SK-N-SH (cell line): ENCODE data around the gene BZW2. TPM values are rescaled to one million over a fixed set of nuclear protein-coding genes. Genes with fewer than 3 reads are reported as not detected.

ENCODE experiments used
- CTCF ChIA-PET: fragments of 300-600, 350-600 bp; formaldehyde crosslinking; extraction: SDS; loops from one replicate; lab custom pipeline; 2021; lab: Yijun Ruan, JAX
- POLR2A ChIA-PET: fragments of 350-600 bp; sonication (Branson Sonifier 250); formaldehyde crosslinking; extraction: SDS; loops from one replicate; lab custom pipeline; 2020; ENCODE audit warnings: antibody characterized with exemption, inconsistent platforms; lab: Yijun Ruan, JAX
- DNase-seq: peaks from one replicate; pipeline ENCODE4 v3.0.0; 2012
- H2AFZ ChIP-seq: fragments of 200-600 bp; sonication (generic); 2 replicates; pipeline ENCODE4 v1.8.1; 2016; ENCODE audit warnings: antibody characterized with exemption, mild to moderate bottlenecking, low read depth
- H3F3A ChIP-seq: fragments of 200-600 bp; sonication (generic); replicated peaks from 2 replicates; pipeline ENCODE3; 2016; ENCODE audit warnings: antibody characterized with exemption, mild to moderate bottlenecking; ENCODE audit not compliant: insufficient read depth
- H3K27ac ChIP-seq, 2 experiments: fragments of 200-500 bp in 1 of 2; fragments of 200-600 bp in 1 of 2; sonication (Bioruptor generic) in 1 of 2; sonication (generic), shearing (Covaris generic) in 1 of 2; 2 replicates each; pipeline versions ENCODE4 v1.5.1 to v1.6.1; 2014 to 2016; ENCODE audit warnings: low read depth in 2 of 2, inconsistent platforms in 1 of 2, low read length in 1 of 2, mild to moderate bottlenecking in 1 of 2, mixed read lengths in 1 of 2
- H3K27me3 ChIP-seq: fragments of 200-600 bp; sonication (generic), shearing (Covaris generic); 2 replicates; pipeline ENCODE4 v1.6.1; 2016; ENCODE audit warnings: mixed run types; ENCODE audit not compliant: insufficient read depth
- H3K36me3 ChIP-seq, 2 experiments: fragments of 200-500 bp in 1 of 2; fragments of 200-600 bp in 1 of 2; sonication (Bioruptor generic) in 1 of 2; sonication (generic) in 1 of 2; replicated peaks in 1 of 2; 2 replicates each; pipeline versions ENCODE3 to v1.5.1; 2014 to 2016; ENCODE audit warnings: low read length in 1 of 2, mild to moderate bottlenecking in 1 of 2; ENCODE audit not compliant: insufficient read depth in 2 of 2, control insufficient read depth in 1 of 2
- H3K4me1 ChIP-seq, 2 experiments: fragments of 200-500 bp in 1 of 2; fragments of 200-600 bp in 1 of 2; sonication (Bioruptor generic) in 1 of 2; sonication (generic), shearing (Covaris generic) in 1 of 2; 2 replicates each; pipeline versions ENCODE4 v1.5.1 to v1.6.1; 2014 to 2016; ENCODE audit warnings: low read depth in 1 of 2, low read length in 1 of 2, mixed run types in 1 of 2; ENCODE audit not compliant: insufficient read depth in 2 of 2, control insufficient read depth in 1 of 2
- H3K4me2 ChIP-seq: fragments of 200-600 bp; sonication (generic), shearing (Covaris generic); 2 replicates; pipeline ENCODE4 v1.6.1; 2017; ENCODE audit warnings: mixed run types
- H3K4me3 ChIP-seq, 2 experiments: fragments of 200-500 bp in 1 of 2; fragments of 200-600 bp in 1 of 2; sonication (Bioruptor generic) in 1 of 2; sonication (generic), shearing (Covaris generic) in 1 of 2; 2 replicates each; pipeline versions ENCODE4 v1.5.1 to v1.8.1; 2014 to 2016; ENCODE audit warnings: low read depth in 2 of 2, inconsistent platforms in 1 of 2, low read length in 1 of 2, mild to moderate bottlenecking in 1 of 2, mixed read lengths in 1 of 2, moderate library complexity in 1 of 2
- H3K79me2 ChIP-seq: fragments of 200-600 bp; sonication (generic); 2 replicates; pipeline ENCODE4 v1.8.1; 2017; ENCODE audit warnings: mild to moderate bottlenecking; ENCODE audit not compliant: insufficient read depth
- H3K9ac ChIP-seq: fragments of 200-600 bp; sonication (generic); 2 replicates; pipeline ENCODE4 v1.6.1; 2017; ENCODE audit warnings: mixed run types
- H3K9me2 ChIP-seq: fragments of 200-600 bp; sonication (generic); 2 replicates; pipeline ENCODE4 v1.6.1; 2017; ENCODE audit warnings: mixed run types
- H3K9me3 ChIP-seq: fragments of 200-600 bp; sonication (generic); 2 replicates; pipeline ENCODE4 v1.6.1; 2017; ENCODE audit warnings: mixed run types, mild to moderate bottlenecking, moderate library complexity
- H4K20me1 ChIP-seq: fragments of 200-600 bp; sonication (generic); 2 replicates; pipeline ENCODE4 v1.6.1; 2017; ENCODE audit warnings: mild to moderate bottlenecking, mixed run types; ENCODE audit not compliant: insufficient read depth
- ELF1 ChIP-seq: IDR thresholded peaks from 2 replicates; pipeline ENCODE4 v1.4.0; 2012
- EP300 ChIP-seq, 2 experiments: IDR thresholded peaks; 2 replicates each; pipeline versions ENCODE4 v1.4.0 to v1.6.1; 2012; ENCODE audit warnings: borderline replicate concordance in 1 of 2, low read depth in 1 of 2, low read length in 1 of 2
- FOSL2 ChIP-seq: IDR thresholded peaks from 2 replicates; pipeline ENCODE4 v1.4.0; 2012; ENCODE audit warnings: low read depth, mild to moderate bottlenecking, moderate library complexity, borderline replicate concordance
- FOXM1 ChIP-seq: IDR thresholded peaks from 2 replicates; pipeline ENCODE4 v1.4.0; 2012; ENCODE audit warnings: low read depth, mild to moderate bottlenecking
- GABPA ChIP-seq: IDR thresholded peaks from 2 replicates; pipeline ENCODE4 v1.4.0; 2012; ENCODE audit warnings: low read depth, mild to moderate bottlenecking
- GATA2 ChIP-seq: sonication (generic); formaldehyde crosslinking; IDR thresholded peaks from 2 replicates; pipeline ENCODE4 v1.5.0; 2020; ENCODE audit warnings: mild to moderate bottlenecking, missing genetic modification reagents
- JUND ChIP-seq: IDR thresholded peaks from 2 replicates; pipeline ENCODE4 v1.4.0; 2012
- MEF2A ChIP-seq: IDR thresholded peaks from 2 replicates; pipeline ENCODE4 v1.4.0; 2012; ENCODE audit warnings: low read depth, borderline replicate concordance
- MXI1 ChIP-seq: IDR thresholded peaks from 2 replicates; pipeline ENCODE4 v1.6.1; 2012; ENCODE audit warnings: mild to moderate bottlenecking, low read depth, low read length, improper control_type of control experiment
- NFIC ChIP-seq: IDR thresholded peaks from 2 replicates; pipeline ENCODE4 v1.4.0; 2012; ENCODE audit warnings: borderline replicate concordance
- NRF1 ChIP-seq: IDR thresholded peaks from 2 replicates; pipeline ENCODE4 v1.6.1; 2012; ENCODE audit warnings: low read depth, mild to moderate bottlenecking, low read length
- RCOR1 ChIP-seq: fragments of 150-350 bp; IDR thresholded peaks from 2 replicates; pipeline ENCODE4 v1.6.1; 2017; ENCODE audit warnings: antibody characterized with exemption, low read length
- RFX5 ChIP-seq: IDR thresholded peaks from 2 replicates; pipeline ENCODE4 v1.6.1; 2012; ENCODE audit warnings: mild to moderate bottlenecking, improper control_type of control experiment, low read length
- SMC3 ChIP-seq: IDR thresholded peaks from 2 replicates; pipeline ENCODE4 v1.6.1; 2012; ENCODE audit warnings: low read depth, low read length, improper control_type of control experiment
- ZBTB33 ChIP-seq: IDR thresholded peaks from 2 replicates; pipeline ENCODE4 v1.4.0; 2012; ENCODE audit warnings: low read depth, borderline replicate concordance
- WGBS: methylation state at CpG from one replicate; pipeline ENCODE4 v1.1.6; 2017; ENCODE audit warnings: low lambda C conversion rate; 5-methylcytosine and 5-hydroxymethylcytosine counted together
- polyA plus RNA-seq, 3 experiments: library from polyadenylated mRNA; depleted of rRNA; stranded (reverse); fragments of >200 nt; gene quantifications; 2 replicates each; pipeline ENCODE4 v1.2.3, GENCODE V29; 2012
- TF ChIP-seq, protein P1 (sequence below): IDR thresholded peaks from 2 replicates; pipeline ENCODE4 v1.4.0; 2012; ENCODE audit warnings: low read depth
- TF ChIP-seq, protein P2 (sequence below): IDR thresholded peaks from 2 replicates; pipeline ENCODE4 v1.6.1; 2012; ENCODE audit warnings: mild to moderate bottlenecking, low read depth, low read length, moderate library complexity
- TF ChIP-seq, protein P3 (sequence below): IDR thresholded peaks from 2 replicates; pipeline ENCODE4; 2012

BZW2 gene
- polyA plus RNA-seq, 1 of the 3 experiments (the other 2 are of a cell fraction), result 71.9 TPM

DNA sequence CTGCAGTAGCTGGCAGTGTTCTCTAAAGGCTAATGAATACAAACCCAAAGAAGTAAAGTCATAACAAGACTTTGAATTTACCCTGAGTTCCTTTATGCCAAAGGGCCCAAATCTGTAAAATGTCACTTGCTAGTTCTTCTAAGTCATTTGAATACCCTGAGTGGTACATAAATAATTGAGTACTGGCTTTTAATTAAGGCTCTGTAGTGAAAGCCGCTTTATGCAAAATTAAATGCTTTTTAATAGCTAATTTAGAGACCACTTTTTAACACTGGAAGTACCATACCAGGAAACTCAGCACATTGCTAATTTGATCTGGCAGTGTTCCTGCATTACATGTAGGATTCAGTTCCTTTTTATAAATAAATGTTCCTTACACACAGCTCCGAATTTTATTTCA lies 83.6 kb downstream of the BZW2 start:
- Histone ChIP-seq H3K4me3 (no peak overlapping the region), H3K27me3 (no peaks in the 10 kb centered on the region), H3K9me2 (no peaks in the 10 kb centered on the region), H3K36me3 (no peaks in the 10 kb centered on the region), H3K79me2 (no peaks in the 10 kb centered on the region), H2AFZ (no peak overlapping the region), H3K4me2 (no peak overlapping the region), H3K4me1 (no peaks in the 10 kb centered on the region), H3K9me3 (no peaks in the 10 kb centered on the region), H4K20me1 (no peaks in the 10 kb centered on the region), H3F3A (no peaks in the 10 kb centered on the region), H3K27ac (no peak overlapping the region), H3K9ac (no peak overlapping the region)
- POLR2A ChIA-PET, result no interaction called here
- TF ChIP-seq NRF1, result no peak
- DNase-seq, result no peak
- CTCF ChIA-PET, result interaction anchor here (0.9 to 1.3 kb wide), 3 partner anchors 9 to 34 kb away, joined by 3 read pairs; no protein-coding TSS in a partner anchor
- 94% methylated on average over 2 of the region's 2 CpGs for WGBS

DNA sequence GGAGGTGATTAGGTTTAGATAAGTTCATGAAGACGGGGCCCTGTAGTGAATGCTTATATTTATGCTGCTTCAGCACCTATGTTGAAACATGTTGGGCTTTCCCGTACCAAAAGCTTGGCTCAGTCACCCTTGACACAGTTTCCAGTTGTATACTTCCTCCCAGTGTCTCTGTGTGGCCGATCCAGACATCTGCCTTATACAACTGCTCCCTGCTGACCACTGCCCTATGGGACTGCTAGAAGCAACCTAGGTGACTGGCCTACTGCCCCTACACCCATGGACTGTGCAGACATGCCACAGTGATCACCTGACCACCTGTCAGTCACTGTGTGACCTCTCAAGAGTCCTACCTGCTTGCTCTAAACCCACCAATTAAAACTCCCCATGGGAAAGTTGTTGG lies 85.0 kb downstream of the BZW2 start:
- Histone ChIP-seq H3K9ac (no peak overlapping the region), H3F3A (no peaks in the 10 kb centered on the region), H3K4me3 (no peak overlapping the region), H3K27me3 (no peaks in the 10 kb centered on the region), H3K36me3 (no peaks in the 10 kb centered on the region), H3K79me2 (no peaks in the 10 kb centered on the region), H3K4me2 (no peak overlapping the region), H3K4me1 (no peaks in the 10 kb centered on the region), H3K9me3 (no peaks in the 10 kb centered on the region), H2AFZ (no peak overlapping the region), H4K20me1 (no peaks in the 10 kb centered on the region), H3K9me2 (no peaks in the 10 kb centered on the region), H3K27ac (no peak overlapping the region)
- POLR2A ChIA-PET, result no interaction called here
- no peak for DNase-seq
- WGBS, result 87% methylated on average over 3 of the region's 3 CpGs
- TF ChIP-seq FOSL2, result no peak
- TF ChIP-seq, protein P1, sequence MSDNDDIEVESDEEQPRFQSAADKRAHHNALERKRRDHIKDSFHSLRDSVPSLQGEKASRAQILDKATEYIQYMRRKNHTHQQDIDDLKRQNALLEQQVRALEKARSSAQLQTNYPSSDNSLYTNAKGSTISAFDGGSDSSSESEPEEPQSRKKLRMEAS, result no peak
- CTCF ChIA-PET, result no interaction called here

- no peak overlapping the region for H3K9ac ChIP-seq
- no peak overlapping the region for H3K27ac ChIP-seq
- no peak overlapping the region for H3K4me2 ChIP-seq
- H4K20me1 ChIP-seq, result no peaks in the 10 kb centered on the region
- WGBS, result 96% methylated on average over 4 of the region's 4 CpGs
- CTCF ChIA-PET, result no interaction called here
- H3K9me3 ChIP-seq, result no peaks in the 10 kb centered on the region
- H3K4me1 ChIP-seq, result no peaks in the 10 kb centered on the region
- H3K9me2 ChIP-seq, result no peaks in the 10 kb centered on the region
- H3F3A ChIP-seq, result no peaks in the 10 kb centered on the region
- H3K27me3 ChIP-seq, result no peaks in the 10 kb centered on the region
- POLR2A ChIA-PET, result no interaction called here
- H3K36me3 ChIP-seq, result no peaks in the 10 kb centered on the region
- H3K79me2 ChIP-seq, result no peaks in the 10 kb centered on the region
- H3K4me3 ChIP-seq, result no peak overlapping the region
- DNase-seq, result no peak
- H2AFZ ChIP-seq, result no peak overlapping the region
- TF ChIP-seq FOXM1 (no peak), ZBTB33 (no peak), GABPA (no peak), RCOR1 (no peak), GATA2 (CRISPR knock-in tag) (no peak), MXI1 (no peak), ELF1 (no peak), EP300 (IDR thresholded peaks at IDR 0.05; ENCODE audit: borderline replicate concordance in 1 of 2, low read depth in 1 of 2, low read length in 1 of 2) (no peak), MEF2A (no peak), SMC3 (no peak), NFIC (no peak), JUND (no peak), NRF1 (no peak), RFX5 (no peak)
- TF ChIP-seq, protein P2, sequence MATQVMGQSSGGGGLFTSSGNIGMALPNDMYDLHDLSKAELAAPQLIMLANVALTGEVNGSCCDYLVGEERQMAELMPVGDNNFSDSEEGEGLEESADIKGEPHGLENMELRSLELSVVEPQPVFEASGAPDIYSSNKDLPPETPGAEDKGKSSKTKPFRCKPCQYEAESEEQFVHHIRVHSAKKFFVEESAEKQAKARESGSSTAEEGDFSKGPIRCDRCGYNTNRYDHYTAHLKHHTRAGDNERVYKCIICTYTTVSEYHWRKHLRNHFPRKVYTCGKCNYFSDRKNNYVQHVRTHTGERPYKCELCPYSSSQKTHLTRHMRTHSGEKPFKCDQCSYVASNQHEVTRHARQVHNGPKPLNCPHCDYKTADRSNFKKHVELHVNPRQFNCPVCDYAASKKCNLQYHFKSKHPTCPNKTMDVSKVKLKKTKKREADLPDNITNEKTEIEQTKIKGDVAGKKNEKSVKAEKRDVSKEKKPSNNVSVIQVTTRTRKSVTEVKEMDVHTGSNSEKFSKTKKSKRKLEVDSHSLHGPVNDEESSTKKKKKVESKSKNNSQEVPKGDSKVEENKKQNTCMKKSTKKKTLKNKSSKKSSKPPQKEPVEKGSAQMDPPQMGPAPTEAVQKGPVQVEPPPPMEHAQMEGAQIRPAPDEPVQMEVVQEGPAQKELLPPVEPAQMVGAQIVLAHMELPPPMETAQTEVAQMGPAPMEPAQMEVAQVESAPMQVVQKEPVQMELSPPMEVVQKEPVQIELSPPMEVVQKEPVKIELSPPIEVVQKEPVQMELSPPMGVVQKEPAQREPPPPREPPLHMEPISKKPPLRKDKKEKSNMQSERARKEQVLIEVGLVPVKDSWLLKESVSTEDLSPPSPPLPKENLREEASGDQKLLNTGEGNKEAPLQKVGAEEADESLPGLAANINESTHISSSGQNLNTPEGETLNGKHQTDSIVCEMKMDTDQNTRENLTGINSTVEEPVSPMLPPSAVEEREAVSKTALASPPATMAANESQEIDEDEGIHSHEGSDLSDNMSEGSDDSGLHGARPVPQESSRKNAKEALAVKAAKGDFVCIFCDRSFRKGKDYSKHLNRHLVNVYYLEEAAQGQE, result no peak
- TF ChIP-seq, protein P3, sequence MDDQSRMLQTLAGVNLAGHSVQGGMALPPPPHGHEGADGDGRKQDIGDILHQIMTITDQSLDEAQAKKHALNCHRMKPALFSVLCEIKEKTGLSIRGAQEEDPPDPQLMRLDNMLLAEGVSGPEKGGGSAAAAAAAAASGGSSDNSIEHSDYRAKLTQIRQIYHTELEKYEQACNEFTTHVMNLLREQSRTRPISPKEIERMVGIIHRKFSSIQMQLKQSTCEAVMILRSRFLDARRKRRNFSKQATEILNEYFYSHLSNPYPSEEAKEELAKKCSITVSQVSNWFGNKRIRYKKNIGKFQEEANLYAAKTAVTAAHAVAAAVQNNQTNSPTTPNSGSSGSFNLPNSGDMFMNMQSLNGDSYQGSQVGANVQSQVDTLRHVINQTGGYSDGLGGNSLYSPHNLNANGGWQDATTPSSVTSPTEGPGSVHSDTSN, result no peak
Measured at GRCh38 chr7:16732828-16733227, 86.8 kb downstream of the BZW2 start.
